Gastrocnemius medialis (tissue), 4 donors: ENCODE results near the gene ATG9B. TPM values are rescaled to one million over a fixed set of nuclear protein-coding genes. Genes with fewer than 3 reads are reported as not detected.

Experiments
- ATAC-seq, 2 donors: fragments of 150-250 bp; one replicate each; pipeline ENCODE4 v1.9.1; 2016
- DNase-seq, 2 donors: peaks; one replicate each; pipeline ENCODE4 v3.0.0-alpha.2; 2019
- H3K27ac ChIP-seq, 4 donors: fragments of 200-600 bp; sonication (generic); 1 replicate in 1 of 4; 2 replicates in 3 of 4; pipeline ENCODE4 v1.5.1; 2016 to 2018; ENCODE audit warnings: mild to moderate bottlenecking in 2 of 4, moderate library complexity in 1 of 4
- H3K27me3 ChIP-seq, 3 donors: fragments of 200-600 bp; sonication (generic) in 2 of 3; 1 replicate in 1 of 3; 2 replicates in 2 of 3; pipeline versions ENCODE4 v1.5.1 to v1.6.0; 2016 to 2019; ENCODE audit warnings: mild to moderate bottlenecking in 1 of 3, moderate library complexity in 1 of 3
- H3K36me3 ChIP-seq, 2 donors: fragments of 200-600 bp; sonication (generic) in 1 of 2; one replicate each; pipeline ENCODE4 v1.5.1; 2017 to 2018
- H3K4me1 ChIP-seq, 2 donors: fragments of 200-600 bp; sonication (generic) in 1 of 2; one replicate each; pipeline ENCODE4 v1.5.1; 2016 to 2017; ENCODE audit warnings: mild to moderate bottlenecking in 2 of 2
- H3K4me3 ChIP-seq, 4 donors: fragments of 200-600 bp; sonication (generic) in 3 of 4; 1 replicate in 1 of 4; 2 replicates in 3 of 4; pipeline ENCODE4 v1.5.1; 2016 to 2019; ENCODE audit warnings: mild to moderate bottlenecking in 2 of 4
- H3K9me3 ChIP-seq, 3 donors: fragments of 200-600 bp; sonication (generic) in 2 of 3; 1 replicate in 1 of 3; 2 replicates in 2 of 3; pipeline ENCODE4 v1.5.1; 2016 to 2019
- CTCF ChIP-seq, 5 experiments: fragments of 450-650 bp in 3 of 5; fragments of 200-600 bp in 2 of 5; sonication (generic) in 2 of 5; IDR thresholded peaks in 4 of 5; conservative IDR thresholded peaks in 1 of 5; 1 replicate in 4 of 5; 2 replicates in 1 of 5; pipeline ENCODE4 v1.5.1; 2016 to 2019; ENCODE audit warnings: antibody characterized with exemption in 5 of 5, mild to moderate bottlenecking in 3 of 5, moderate library complexity in 3 of 5
- POLR2A ChIP-seq, 2 donors: fragments of 450-650 bp; IDR thresholded peaks; one replicate each; pipeline ENCODE4 v1.6.1; 2017; ENCODE audit warnings: antibody characterized with exemption in 2 of 2, mild to moderate bottlenecking in 2 of 2, moderate library complexity in 2 of 2
- in situ Hi-C, 4 donors: fragments of 200-750 bp; cut with MboI; loops; one replicate each; pipeline versions ENCODE4 v1.15.0 to v1.8.0; 2017; ENCODE audit warnings: low sequenced_read_pairs in 4 of 4
- intact Hi-C: fragments of 100-400 bp; cut with DNase I; formaldehyde crosslinking; loops from one replicate; pipeline ENCODE4 v1.15.1; 2023; ENCODE audit warnings: low total_unique reads
- total RNA-seq, 4 donors: library from RNA; depleted of rRNA; stranded (reverse); fragments of >200 nt; gene quantifications; one replicate each; pipeline versions ENCODE4 v1.1.0 to v1.2.3, GENCODE V29; 2016

ATG9B gene
- total RNA-seq, 4 donors from 2014 or later: 0.31 TPM; not detected in 3

DNA sequence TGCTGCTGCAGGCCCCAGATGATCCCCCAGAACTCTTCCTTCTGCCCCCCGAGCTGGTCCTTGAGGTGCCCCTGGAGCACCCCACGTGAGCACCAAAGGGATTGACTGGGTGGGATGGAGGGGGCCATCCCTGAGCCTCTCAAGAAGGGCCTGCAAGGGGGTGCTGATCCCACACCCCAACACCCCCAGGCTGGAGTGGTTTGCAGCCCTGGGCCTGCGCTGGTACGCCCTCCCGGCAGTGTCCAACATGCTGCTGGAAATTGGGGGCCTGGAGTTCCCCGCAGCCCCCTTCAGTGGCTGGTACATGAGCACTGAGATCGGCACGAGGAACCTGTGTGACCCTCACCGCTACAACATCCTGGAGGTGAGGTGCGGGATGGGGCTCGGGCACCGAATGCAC, 25.3 kb downstream of the ATG9B start:
- TF ChIP-seq POLR2A (IDR thresholded peaks at IDR 0.05) (no peak), CTCF (IDR thresholded peaks at IDR 0.05 in 4 of 5, conservative IDR thresholded peaks at IDR 0.05 in 1 of 5) (no peak)
- no peak for ATAC-seq

GRCh38 chr7:150998341-150998740, 26.0 kb downstream of the ATG9B start:
- DNase-seq (no peak), ATAC-seq (no peak)
- H3K36me3 ChIP-seq: no peaks in the 10 kb centered on the region
- no peaks in the 10 kb centered on the region for H3K9me3 ChIP-seq
- TF ChIP-seq POLR2A (IDR thresholded peaks at IDR 0.05) (no peak), CTCF (IDR thresholded peaks at IDR 0.05 in 4 of 5, conservative IDR thresholded peaks at IDR 0.05 in 1 of 5) (no peak)
- in situ Hi-C loops (loop anchor here in 3 of 4 donors (25.0 kb wide), 1 partner anchor 211 kb away; no protein-coding TSS in a partner anchor), intact Hi-C loops (no loop called here)
- no peak overlapping the region for H3K27ac ChIP-seq
- H3K27me3 ChIP-seq: peaks cover 0 to 6% (median 0%) of the 10 kb centered on the region in 3 donors
- H3K4me3 ChIP-seq: no peak overlapping the region
- H3K4me1 ChIP-seq: no peaks in the 10 kb centered on the region

More for the DNA sequence above, 25.3 kb downstream of the ATG9B start:
- DNase-seq: no peak
- intact Hi-C loops (no loop called here), in situ Hi-C loops (loop anchor here in 3 of 4 donors (25.0 kb wide), 1 partner anchor 212 kb away; no protein-coding TSS in a partner anchor)
- no peak overlapping the region for H3K4me3 ChIP-seq
- no peaks in the 10 kb centered on the region for H3K36me3 ChIP-seq
- H3K4me1 ChIP-seq: no peaks in the 10 kb centered on the region
- H3K27ac ChIP-seq: no peak overlapping the region
- no peaks in the 10 kb centered on the region for H3K9me3 ChIP-seq
- H3K27me3 ChIP-seq: peaks cover 0 to 6% (median 0%) of the 10 kb centered on the region in 3 donors

DNA sequence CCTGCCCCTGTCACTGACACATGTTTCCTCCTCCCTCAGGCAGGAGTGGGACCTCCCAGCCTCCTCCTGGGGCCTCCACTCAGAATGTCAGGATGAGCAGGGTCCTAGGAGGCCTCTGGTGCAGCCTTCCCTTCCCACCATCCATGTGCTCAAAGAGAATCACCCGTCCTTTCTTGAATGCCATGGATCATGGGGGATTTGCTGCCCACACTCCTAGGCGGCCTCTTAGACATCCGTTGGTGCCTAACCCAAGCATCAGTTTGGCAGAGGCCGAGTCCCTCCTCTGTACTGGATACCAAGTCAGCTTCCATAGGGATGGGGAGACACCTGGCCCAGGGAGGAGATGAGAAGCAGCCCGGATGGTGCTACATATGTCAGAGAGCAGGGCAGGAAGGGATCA, 26.5 kb downstream of the ATG9B start:
- TF ChIP-seq POLR2A (IDR thresholded peaks at IDR 0.05): no peak
- no peak for TF ChIP-seq CTCF (IDR thresholded peaks at IDR 0.05 in 4 of 5, conservative IDR thresholded peaks at IDR 0.05 in 1 of 5)
- Histone ChIP-seq H3K27me3 (peaks cover 0 to 6% (median 0%) of the 10 kb centered on the region in 3 donors), H3K36me3 (no peaks in the 10 kb centered on the region), H3K4me3 (no peak overlapping the region), H3K9me3 (no peaks in the 10 kb centered on the region), H3K4me1 (no peaks in the 10 kb centered on the region), H3K27ac (no peak overlapping the region)
- ATAC-seq: no peak
- intact Hi-C loops (no loop called here), in situ Hi-C loops (loop anchor here in 3 of 4 donors (25.0 kb wide), 1 partner anchor 211 kb away; no protein-coding TSS in a partner anchor)
- DNase-seq: no peak

DNA sequence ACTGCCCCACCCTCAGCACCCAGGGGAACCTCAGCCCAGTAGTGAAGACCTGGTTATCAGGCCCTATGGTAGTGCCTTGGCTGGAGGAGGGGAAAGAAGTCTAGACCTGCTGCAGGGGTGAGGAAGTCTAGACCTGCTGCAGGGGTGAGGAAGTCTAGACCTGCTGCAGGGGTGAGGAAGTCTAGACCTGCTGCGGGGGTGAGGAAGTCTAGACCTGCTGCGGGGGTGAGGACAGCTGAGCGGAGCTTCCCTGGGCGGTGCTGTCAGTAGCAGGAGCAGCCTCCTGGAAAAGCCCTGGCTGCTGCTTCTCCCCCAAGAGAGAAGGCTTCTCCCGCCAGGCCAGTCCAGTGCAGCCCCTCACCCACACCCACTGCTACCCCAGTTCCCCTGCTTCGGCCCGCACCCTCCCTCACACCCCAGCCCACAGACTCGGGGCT, 27.2 kb downstream of the ATG9B start:
- TF ChIP-seq CTCF (IDR thresholded peaks at IDR 0.05 in 4 of 5, conservative IDR thresholded peaks at IDR 0.05 in 1 of 5): no peak
- no peak for TF ChIP-seq POLR2A (IDR thresholded peaks at IDR 0.05)
- no peak overlapping the region for H3K27ac ChIP-seq
- peaks cover 0 to 6% (median 0%) of the 10 kb centered on the region in 3 donors for H3K27me3 ChIP-seq
- H3K36me3 ChIP-seq: no peaks in the 10 kb centered on the region
- H3K4me3 ChIP-seq: no peak overlapping the region
- DNase-seq: no peak
- intact Hi-C loops: no loop called here
- H3K9me3 ChIP-seq: no peaks in the 10 kb centered on the region
- no peaks in the 10 kb centered on the region for H3K4me1 ChIP-seq
- in situ Hi-C loops: loop anchor here in 3 of 4 donors (25.0 kb wide), 1 partner anchor 210 kb away; no protein-coding TSS in a partner anchor
- ATAC-seq: no peak
